Body of pancreas (tissue), 4 donors: ENCODE results near the gene SCGB1A1. TPM values are rescaled to one million over a fixed set of nuclear protein-coding genes. Genes with fewer than 3 reads are reported as not detected.

Experiments used
- ATAC-seq: fragments of 150-250 bp; one replicate; pipeline ENCODE4 v1.9.1; 2016
- DNase-seq, 4 donors: peaks; one replicate each; pipeline ENCODE4 v3.0.0-alpha.2; 2019
- H3K27ac ChIP-seq, 4 donors: fragments of 200-600 bp; sonication (generic); 1 replicate in 3 of 4; 2 replicates in 1 of 4; pipeline versions ENCODE4 v1.5.1 to v1.6.1; 2016 to 2019; ENCODE audit warnings: mild to moderate bottlenecking in 1 of 4, mixed read lengths in 1 of 4, moderate library complexity in 1 of 4
- H3K27me3 ChIP-seq, 2 donors: fragments of 200-600 bp; sonication (generic); one replicate each; pipeline ENCODE4 v1.6.0; 2016; ENCODE audit warnings: mild to moderate bottlenecking in 1 of 2
- H3K36me3 ChIP-seq, 2 donors: fragments of 200-600 bp; sonication (generic); replicated peaks in 1 of 2; 2 replicates each; pipeline ENCODE4 v1.5.1; 2016; ENCODE audit warnings: low read depth in 2 of 2; ENCODE audit not compliant: insufficient read depth in 1 of 2
- H3K4me1 ChIP-seq: fragments of 200-600 bp; sonication (generic); one replicate; pipeline ENCODE4 v1.6.0; 2016
- H3K4me3 ChIP-seq, 2 donors: fragments of 200-600 bp; sonication (generic); 1 replicate in 1 of 2; 2 replicates in 1 of 2; pipeline ENCODE4 v1.5.1; 2016 to 2019
- H3K9me3 ChIP-seq, 3 donors: fragments of 200-600 bp; sonication (generic); 1 replicate in 2 of 3; 2 replicates in 1 of 3; pipeline ENCODE4 v1.5.1; 2016
- POLR2A ChIP-seq, 3 donors: fragments of 450-650 bp; IDR thresholded peaks; one replicate each; pipeline ENCODE4 v1.6.1; 2016; ENCODE audit warnings: antibody characterized with exemption in 3 of 3, mild to moderate bottlenecking in 2 of 3
- WGBS, 2 donors: methylation state at CpG; one replicate each; pipeline ENCODE4 v1.1.5; 2017; 5-methylcytosine and 5-hydroxymethylcytosine counted together
- intact Hi-C: fragments of 100-400 bp; cut with DNase I; formaldehyde crosslinking; loops from one replicate; pipeline ENCODE4 v1.15.1; 2023
- total RNA-seq, 2 donors: library from RNA; depleted of rRNA; stranded (reverse); fragments of >200 nt; gene quantifications; one replicate each; pipeline ENCODE4 v1.1.0, GENCODE V29; 2016
- TF ChIP-seq, protein P1 (sequence below), 7 experiments: fragments of 450-650 bp in 4 of 7; fragments of 200-600 bp in 3 of 7; sonication (generic) in 3 of 7; IDR thresholded peaks; one replicate each; pipeline ENCODE4 v1.5.1; 2016 to 2019; ENCODE audit warnings: antibody characterized with exemption in 7 of 7

SCGB1A1 gene
- total RNA-seq, 2 donors from 2014 or later: not detected

DNA sequence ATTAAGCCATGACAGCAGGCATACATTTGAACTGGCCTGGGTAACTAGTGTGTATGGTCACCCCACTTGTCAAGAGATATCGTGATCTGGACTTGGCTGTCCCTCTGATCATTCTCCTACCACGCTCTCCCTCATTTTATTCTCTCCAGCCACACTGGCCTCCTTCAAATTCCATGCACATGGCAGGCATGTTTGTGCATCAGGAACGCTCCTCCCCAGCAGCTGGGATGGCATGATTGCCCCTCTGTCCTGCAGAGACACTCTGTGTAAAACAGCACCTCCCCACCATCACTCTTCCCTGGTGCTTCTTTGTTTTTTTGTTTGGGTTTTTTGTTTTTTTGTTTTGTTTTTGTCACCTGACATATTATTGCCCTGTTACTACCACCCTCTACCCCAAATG lies 31.5 kb upstream of the SCGB1A1 start:
- ATAC-seq (no peak), DNase-seq (no peak)
- Histone ChIP-seq H3K4me1 (peaks cover 9% of the 10 kb centered on the region), H3K36me3 (no peaks in the 10 kb centered on the region), H3K27ac (no peak overlapping the region), H3K4me3 (no peak overlapping the region), H3K27me3 (no peaks in the 10 kb centered on the region), H3K9me3 (no peaks in the 10 kb centered on the region)
- intact Hi-C loops: no loop called here
- no peak for TF ChIP-seq POLR2A (IDR thresholded peaks at IDR 0.05)
- TF ChIP-seq, protein P1, sequence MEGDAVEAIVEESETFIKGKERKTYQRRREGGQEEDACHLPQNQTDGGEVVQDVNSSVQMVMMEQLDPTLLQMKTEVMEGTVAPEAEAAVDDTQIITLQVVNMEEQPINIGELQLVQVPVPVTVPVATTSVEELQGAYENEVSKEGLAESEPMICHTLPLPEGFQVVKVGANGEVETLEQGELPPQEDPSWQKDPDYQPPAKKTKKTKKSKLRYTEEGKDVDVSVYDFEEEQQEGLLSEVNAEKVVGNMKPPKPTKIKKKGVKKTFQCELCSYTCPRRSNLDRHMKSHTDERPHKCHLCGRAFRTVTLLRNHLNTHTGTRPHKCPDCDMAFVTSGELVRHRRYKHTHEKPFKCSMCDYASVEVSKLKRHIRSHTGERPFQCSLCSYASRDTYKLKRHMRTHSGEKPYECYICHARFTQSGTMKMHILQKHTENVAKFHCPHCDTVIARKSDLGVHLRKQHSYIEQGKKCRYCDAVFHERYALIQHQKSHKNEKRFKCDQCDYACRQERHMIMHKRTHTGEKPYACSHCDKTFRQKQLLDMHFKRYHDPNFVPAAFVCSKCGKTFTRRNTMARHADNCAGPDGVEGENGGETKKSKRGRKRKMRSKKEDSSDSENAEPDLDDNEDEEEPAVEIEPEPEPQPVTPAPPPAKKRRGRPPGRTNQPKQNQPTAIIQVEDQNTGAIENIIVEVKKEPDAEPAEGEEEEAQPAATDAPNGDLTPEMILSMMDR (IDR thresholded peaks at IDR 0.05): no peak
- 86 to 92% methylated on average over 3 of the region's 3 CpGs for WGBS, 2 donors

DNA sequence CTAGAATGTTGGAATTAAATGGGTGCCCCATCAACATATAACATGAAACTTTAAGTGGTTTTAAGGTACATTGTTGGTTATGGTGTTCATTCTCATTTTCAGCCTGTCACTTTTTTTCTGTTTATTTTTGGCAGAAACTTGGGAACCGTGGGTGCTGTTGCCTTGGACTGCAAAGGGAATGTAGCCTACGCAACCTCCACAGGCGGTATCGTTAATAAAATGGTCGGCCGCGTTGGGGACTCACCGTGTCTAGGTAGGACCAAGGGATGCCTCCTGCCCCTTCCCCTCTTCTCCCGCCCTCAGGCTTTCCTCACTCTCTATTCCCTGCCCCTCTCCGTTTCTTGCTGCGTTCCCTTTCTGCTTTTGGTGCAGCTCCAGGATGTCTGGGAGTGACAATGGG lies 29.8 kb upstream of the SCGB1A1 start:
- Histone ChIP-seq H3K4me1 (peaks cover 3% of the 10 kb centered on the region), H3K27ac (no peak overlapping the region), H3K4me3 (no peak overlapping the region), H3K36me3 (no peaks in the 10 kb centered on the region), H3K27me3 (no peaks in the 10 kb centered on the region), H3K9me3 (no peaks in the 10 kb centered on the region)
- no peak for ATAC-seq
- WGBS, 2 donors: 86 to 90% methylated on average over 11 of the region's 11 CpGs
- TF ChIP-seq, protein P1 (IDR thresholded peaks at IDR 0.05): no peak
- no peak for TF ChIP-seq POLR2A (IDR thresholded peaks at IDR 0.05)
- intact Hi-C loops: no loop called here
- DNase-seq: no peak

DNA sequence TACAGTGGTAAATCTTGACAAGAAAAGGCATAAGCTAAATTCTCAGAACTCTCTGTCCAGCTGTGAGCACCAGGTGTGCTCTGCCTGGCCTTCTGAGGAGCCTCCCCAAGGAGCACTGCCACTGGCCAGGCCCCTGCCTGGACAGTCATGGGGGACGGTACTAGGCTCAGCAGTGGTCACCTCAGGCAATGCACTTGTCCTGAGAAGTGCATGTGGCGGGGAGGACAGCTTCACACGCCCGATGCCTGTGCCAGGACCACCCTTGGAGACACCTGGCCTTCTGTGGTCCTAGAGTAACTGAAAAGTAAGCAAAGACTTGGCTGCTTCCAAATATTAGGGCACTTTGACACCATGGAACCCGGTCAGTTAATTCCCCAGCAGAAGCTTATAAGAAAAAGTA lies 28.6 kb upstream of the SCGB1A1 start:
- 75 to 80% methylated on average over 5 of the region's 5 CpGs for WGBS, 2 donors
- TF ChIP-seq, protein P1 (IDR thresholded peaks at IDR 0.05): no peak
- no peak for TF ChIP-seq POLR2A (IDR thresholded peaks at IDR 0.05)
- intact Hi-C loops: no loop called here

DNA sequence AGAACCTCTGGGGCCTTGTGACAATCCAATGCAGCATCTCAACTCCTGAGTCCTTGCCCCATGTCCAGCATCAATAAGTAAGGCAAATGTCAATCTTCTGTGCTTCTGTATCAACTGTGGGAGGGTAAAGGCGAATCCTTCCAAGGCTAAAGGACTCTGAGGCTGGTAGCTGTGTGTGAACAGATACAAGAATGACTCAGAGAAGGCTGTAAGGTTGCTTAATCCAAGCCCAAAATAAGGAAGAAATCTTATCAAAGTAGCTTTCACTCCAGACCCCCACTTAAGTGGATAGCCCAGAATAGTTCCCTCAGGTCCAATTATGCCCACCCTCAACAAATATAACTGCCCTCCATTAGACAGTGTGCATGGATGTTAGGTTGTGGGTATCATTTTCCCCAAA lies 28.1 kb upstream of the SCGB1A1 start:
- Histone ChIP-seq H3K36me3 (no peaks in the 10 kb centered on the region), H3K27ac (no peak overlapping the region), H3K4me3 (no peak overlapping the region), H3K4me1 (peaks cover 6% of the 10 kb centered on the region), H3K27me3 (no peaks in the 10 kb centered on the region), H3K9me3 (no peaks in the 10 kb centered on the region)
- TF ChIP-seq, protein P1 (IDR thresholded peaks at IDR 0.05): no peak
- TF ChIP-seq POLR2A (IDR thresholded peaks at IDR 0.05): no peak
- DNase-seq (no peak), ATAC-seq (no peak)
- intact Hi-C loops: no loop called here
- 71 to 88% methylated on average over 1 of the region's 1 CpG for WGBS, 2 donors

More for the DNA sequence above, 28.6 kb upstream of the SCGB1A1 start:
- no peak for DNase-seq
- H3K4me3 ChIP-seq: no peak overlapping the region
- no peaks in the 10 kb centered on the region for H3K9me3 ChIP-seq
- no peaks in the 10 kb centered on the region for H3K27me3 ChIP-seq
- H3K36me3 ChIP-seq: no peaks in the 10 kb centered on the region
- peaks cover 3% of the 10 kb centered on the region for H3K4me1 ChIP-seq
- no peak for ATAC-seq
- H3K27ac ChIP-seq: no peak overlapping the region

DNA sequence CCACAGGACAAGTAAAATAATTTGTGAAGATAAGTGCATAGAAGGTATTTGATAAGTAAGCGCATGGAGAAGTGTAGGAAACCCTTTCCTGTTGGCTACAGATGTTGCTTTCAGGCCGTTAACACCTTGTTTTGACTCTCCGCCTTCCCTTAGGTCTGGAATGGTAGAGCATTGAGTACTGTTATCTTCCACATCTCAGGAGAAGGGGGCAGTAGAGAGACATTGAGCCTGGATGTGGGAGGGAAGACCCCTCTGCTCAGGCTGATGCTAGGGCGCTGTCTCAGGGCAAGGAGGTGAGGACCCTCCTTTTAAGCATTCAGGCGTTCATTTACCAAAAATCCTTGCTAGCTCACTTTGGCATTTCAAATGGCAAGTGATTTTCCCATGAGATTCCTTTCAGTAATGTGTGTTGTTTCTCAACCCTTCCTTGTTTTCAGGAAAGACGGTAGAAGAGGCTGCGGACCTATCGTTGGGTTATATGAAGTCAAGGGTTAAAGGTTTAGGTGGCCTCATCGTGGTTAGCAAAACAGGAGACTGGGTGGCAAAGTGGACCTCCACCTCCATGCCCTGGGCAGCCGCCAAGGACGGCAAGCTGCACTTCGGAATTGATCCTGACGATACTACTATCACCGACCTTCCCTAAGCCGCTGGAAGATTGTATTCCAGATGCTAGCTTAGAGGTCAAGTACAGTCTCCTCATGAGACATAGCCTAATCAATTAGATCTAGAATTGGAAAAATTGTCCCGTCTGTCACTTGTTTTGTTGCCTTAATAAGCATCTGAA lies 27.0 kb upstream of the SCGB1A1 start:
- intact Hi-C loops: no loop called here
- no peak for TF ChIP-seq POLR2A (IDR thresholded peaks at IDR 0.05)
- TF ChIP-seq, protein P1 (IDR thresholded peaks at IDR 0.05): no peak
- ATAC-seq (no peak), DNase-seq (no peak)
- H3K4me3 ChIP-seq: no peak overlapping the region
- H3K27ac ChIP-seq: no peak overlapping the region
- H3K27me3 ChIP-seq: no peaks in the 10 kb centered on the region
- H3K4me1 ChIP-seq: peaks cover 6% of the 10 kb centered on the region
- WGBS, 2 donors: 80% methylated on average over 16 of the region's 16 CpGs
- H3K36me3 ChIP-seq: no peaks in the 10 kb centered on the region
- H3K9me3 ChIP-seq: no peaks in the 10 kb centered on the region
